ENCODE results near the gene CEP20. TPM values are rescaled to one million over a fixed set of nuclear protein-coding genes. Genes with fewer than 3 reads are reported as not detected.

The CEP20 gene
- total and polyA plus RNA-seq, 2 of the 8 experiments (the other 6 are each of a cell fraction or from before 2014, with no cell fraction given) = 16.2 to 49.0 TPM

DNA sequence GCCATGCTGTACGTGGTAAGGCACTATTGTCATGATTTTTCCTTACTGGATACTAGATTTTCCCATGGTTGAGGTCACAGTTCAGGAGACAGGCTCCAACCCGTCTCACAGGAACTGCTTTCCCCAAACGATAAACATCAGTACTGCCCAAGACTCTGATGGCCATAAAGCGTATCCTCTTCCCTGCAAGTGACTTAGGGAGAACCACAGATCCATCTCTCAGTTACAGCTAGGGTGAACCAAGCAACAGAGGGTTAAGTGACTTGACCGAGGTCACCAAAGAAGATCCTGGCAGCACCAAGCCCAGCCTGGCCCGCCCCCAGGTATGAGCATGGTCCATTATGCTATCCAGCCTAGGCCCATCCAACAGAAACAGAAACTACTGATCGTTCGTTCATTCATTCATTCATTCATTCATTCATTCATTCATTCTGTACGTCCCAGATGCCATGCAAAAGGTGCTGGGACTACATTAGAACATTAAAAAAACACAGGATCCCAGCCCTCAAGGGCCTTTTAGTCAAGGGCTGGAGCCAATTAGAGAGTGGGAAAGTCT lies 62.6 kb downstream of the CEP20 start:
- no peak overlapping the region for H4K5ac ChIP-seq (ENCODE audit: insufficient read length, low read depth, low read length)
- ChIA-PET CTCF (ENCODE audit: partially characterized antibody) (interaction anchor here (0.6 to 2.7 kb wide), 7 partner anchors 18 to 70 kb away, joined by 3 to 9 read pairs (median 4); no protein-coding TSS in a partner anchor), POLR2A (ENCODE audit: partially characterized antibody) (interaction anchor here (0.8 kb wide), 1 partner anchor 19 kb away, joined by 4 read pairs; no protein-coding TSS in a partner anchor)
- H3K23ac ChIP-seq (ENCODE audit: insufficient read length) = no peak overlapping the region
- H3K56ac ChIP-seq (replicated peaks; ENCODE audit: insufficient read length, low read depth, low read length) = no peak overlapping the region
- no peaks in the 10 kb centered on the region for H3K27me3 ChIP-seq (replicated peaks in 1 of 4; ENCODE audit: control insufficient read depth in 3 of 4, extremely low read depth in 1 of 4, insufficient read depth in 3 of 4, low read length in 3 of 4)
- H3K79me2 ChIP-seq (ENCODE audit: control insufficient read depth in 1 of 2, insufficient read depth in 2 of 2, low read length in 2 of 2) = no peaks in the 10 kb centered on the region
- H4K91ac ChIP-seq (replicated peaks; ENCODE audit: insufficient read length, low read length) = no peak overlapping the region
- FAIRE-seq (no peak), DNase-seq (ENCODE audit: low read depth in 1 of 2, low spot score in 2 of 2) (no peak)
- 89% methylated on average over 9 of the region's 9 CpGs; no CpG with 5 or more reads in 1 of the 2 experiments for WGBS, 2 experiments (ENCODE audit: extremely low coverage in 1 of 2, insufficient coverage in 1 of 2, insufficient read length in 1 of 2, insufficient replicate concordance in 2 of 2, low coverage in 1 of 2, low lambda C conversion rate in 2 of 2, missing lambda C conversion rate in 1 of 2)
- H2BK20ac ChIP-seq (ENCODE audit: low read length) = no peak overlapping the region
- no peak overlapping the region for H2BK120ac ChIP-seq (replicated peaks; ENCODE audit: low read depth, low read length)
- H3K9ac ChIP-seq (replicated peaks in 1 of 4; ENCODE audit: extremely low read depth in 1 of 4, low read depth in 3 of 4, low read length in 3 of 4) = no peak overlapping the region
- H2BK5ac ChIP-seq (ENCODE audit: low read depth, low read length) = no peak overlapping the region
- H2AK5ac ChIP-seq (ENCODE audit: low read depth, low read length) = no peak overlapping the region
- H4K8ac ChIP-seq (ENCODE audit: extremely low read depth, insufficient read depth, low read length) = no peak overlapping the region
- H3K27ac ChIP-seq (ENCODE audit: low read depth, low read length) = no peak overlapping the region
- no peak overlapping the region for H3K4me2 ChIP-seq (ENCODE audit: insufficient read depth in 1 of 2, low read depth in 2 of 2, low read length in 2 of 2)
- H3K4me1 ChIP-seq (replicated peaks in 1 of 4; ENCODE audit: control insufficient read depth in 3 of 4, insufficient read depth in 4 of 4, low read length in 3 of 4) = no peaks in the 10 kb centered on the region
- no peak overlapping the region for H2BK15ac ChIP-seq (ENCODE audit: low read length)
- H2AFZ ChIP-seq (ENCODE audit: low read length) = no peak overlapping the region; the same call in 1 of the 2 replicates
- H3K14ac ChIP-seq (ENCODE audit: insufficient read length) = no peak overlapping the region
- H2BK12ac ChIP-seq (ENCODE audit: low read depth, low read length) = no peak overlapping the region
- H3K18ac ChIP-seq (ENCODE audit: extremely low read depth, low read length) = no peak overlapping the region
- no peaks in the 10 kb centered on the region for H3K23me2 ChIP-seq (ENCODE audit: low read depth, low read length)
- H3K4me3 ChIP-seq (ENCODE audit: extremely low read depth in 1 of 4, insufficient read depth in 2 of 4, low read depth in 3 of 4, low read length in 4 of 4) = no peak overlapping the region
- no peaks in the 10 kb centered on the region for H3K79me1 ChIP-seq (ENCODE audit: low read depth, low read length)
- no peaks in the 10 kb centered on the region for H3K36me3 ChIP-seq (ENCODE audit: control insufficient read depth in 2 of 4, insufficient read depth in 4 of 4, low read length in 3 of 4)
- no peak overlapping the region for H3K4ac ChIP-seq (replicated peaks; ENCODE audit: insufficient read length, low read depth, low read length)
- no peaks in the 10 kb centered on the region for H4K20me1 ChIP-seq (replicated peaks in 1 of 2; ENCODE audit: control insufficient read depth in 1 of 2, insufficient read depth in 2 of 2, low read length in 2 of 2)
- no peaks in the 10 kb centered on the region for H3K9me3 ChIP-seq (ENCODE audit: insufficient read depth in 2 of 2, low read depth in 1 of 2, low read length in 1 of 2)
- TF ChIP-seq MAX (IDR thresholded peaks at IDR 0.05) = no peak
- no peak for TF ChIP-seq CBX5 (IDR thresholded peaks at IDR 0.05; ENCODE audit: low read depth, low read length)
- no peak for TF ChIP-seq POU5F1 (IDR thresholded peaks at IDR 0.05; ENCODE audit: low read depth, low read length)
- no peak for TF ChIP-seq TEAD4 (IDR thresholded peaks at IDR 0.05; ENCODE audit: low read depth, low read length)
- no peak for TF ChIP-seq ATF2 (IDR thresholded peaks at IDR 0.05; ENCODE audit: low read length)
- no peak for TF ChIP-seq HDAC6 (IDR thresholded peaks at IDR 0.05; ENCODE audit: low read depth, low read length)
- no peak for TF ChIP-seq RFX5 (IDR thresholded peaks at IDR 0.05; ENCODE audit: borderline replicate concordance, low read depth, low read length)
- no peak for TF ChIP-seq KDM5A (IDR thresholded peaks at IDR 0.05; ENCODE audit: low read length)
- TF ChIP-seq POLR2AphosphoS5 (IDR thresholded peaks at IDR 0.05; ENCODE audit: low read depth, low read length) = no peak
- no peak for TF ChIP-seq HDAC2 (IDR thresholded peaks at IDR 0.05; ENCODE audit: borderline replicate concordance in 1 of 2, low read depth in 2 of 2, low read length in 2 of 2)
- TF ChIP-seq CHD1 (IDR thresholded peaks at IDR 0.05; ENCODE audit: low read depth, low read length) = no peak
- no peak for TF ChIP-seq ZNF274 (IDR thresholded peaks at IDR 0.05; ENCODE audit: borderline replicate concordance, extremely low read depth, low read length)
